ENCODE measurements around the gene LRRC2.

- TF ChIP-seq CTCF (IDR thresholded peaks at IDR 0.05; ENCODE audit: borderline replicate concordance, extremely low read depth, low read length, poor library complexity, severe bottlenecking) (no peak), EZH2 (IDR thresholded peaks at IDR 0.05; ENCODE audit: borderline replicate concordance, low read depth, low read length, severe bottlenecking) (no peak)
Observed at GRCh38 chr3:46491089-46492070, 74.7 kb downstream of the LRRC2 start.

All from DND-41 (cell line).